Stimulated activated CD4-positive, alpha-beta T cell treated with anti-CD3 and anti-CD28 coated beads, Interleukin-1b, Interleukin-23, amount 100 ng/mL, for 48 hours (primary cell): ENCODE measurements around the gene UBE2D2.
A peak's percentile ranks its signal among the peaks of the same experiment; 100 is the strongest.

Experiments used
- DNase-seq: peaks from one replicate; pipeline ENCODE4 v3.0.0-alpha.2; 2020

The UBE2D2 gene

GRCh38 chr5:139663207-139664085, 102.3 kb downstream of the UBE2D2 start:
- DNase-seq: no peak

GRCh38 chr5:139664086-139664693, 103.1 kb downstream of the UBE2D2 start:
- DNase-seq: no peak

- DNase-seq: no peak
Measured at GRCh38 chr5:139664727-139665351, 103.7 kb downstream of the UBE2D2 start.

DNA sequence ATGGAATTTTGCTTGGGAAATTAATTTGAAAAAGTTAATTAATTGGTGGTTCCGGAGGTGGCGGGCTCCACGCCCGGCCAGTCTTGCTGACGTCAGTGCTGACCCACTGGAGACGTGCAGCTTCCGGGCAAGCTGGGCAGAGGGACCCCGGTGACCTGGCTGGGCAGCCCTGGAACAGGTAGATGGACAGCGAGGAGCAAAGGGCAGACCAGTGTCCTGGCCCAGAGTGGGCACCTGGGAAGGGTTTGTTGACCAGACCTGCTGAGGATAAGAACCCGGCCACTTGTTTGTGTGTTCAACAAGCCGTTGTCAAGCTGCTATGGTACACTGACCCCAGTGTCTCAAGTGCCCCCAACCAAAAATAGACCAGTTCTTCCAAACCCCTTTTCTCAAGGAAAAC, 104.5 kb downstream of the UBE2D2 start:
- DNase-seq: no peak

GRCh38 chr5:139666551-139666950, 105.4 kb downstream of the UBE2D2 start:
- DNase-seq: no peak

DNA sequence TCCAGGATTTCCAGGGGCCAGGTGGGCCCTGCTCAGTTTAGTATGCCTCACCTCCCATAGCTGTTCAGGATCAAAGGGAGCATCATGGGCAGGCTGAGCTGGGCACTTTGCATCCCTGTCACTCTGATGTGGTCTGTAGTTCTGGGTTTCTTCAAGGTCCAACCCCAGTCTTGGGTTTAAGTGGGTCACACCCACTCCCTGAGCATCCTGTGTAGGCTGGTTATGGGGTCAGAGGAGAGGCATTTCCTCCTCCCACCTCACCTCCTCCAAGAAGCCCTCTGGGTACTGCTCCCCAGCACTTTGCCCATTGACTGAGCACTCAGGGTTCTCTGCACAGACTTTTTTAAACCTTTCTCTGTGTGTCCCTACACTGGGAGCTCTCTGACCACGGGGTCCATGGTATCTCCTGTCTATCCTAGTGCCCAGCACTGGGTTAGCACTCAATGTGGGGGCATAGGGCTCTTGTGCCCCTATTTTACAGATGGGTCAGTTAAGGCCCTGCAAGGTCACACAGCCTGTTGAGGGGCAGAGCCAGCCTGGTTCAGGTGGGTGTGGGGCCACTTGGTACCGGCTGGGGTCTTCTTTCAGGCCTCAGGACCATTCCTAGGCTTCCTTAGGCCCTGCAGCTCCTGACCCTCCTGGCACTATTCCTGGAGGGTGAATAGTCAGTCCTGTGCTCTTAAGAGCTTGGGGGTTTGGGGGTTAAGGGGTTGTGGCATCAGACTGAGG, 106.0 kb downstream of the UBE2D2 start:
- DNase-seq: no peak

- DNase-seq: no peak
Measured at GRCh38 chr5:139667730-139668063, 106.6 kb downstream of the UBE2D2 start.

DNA sequence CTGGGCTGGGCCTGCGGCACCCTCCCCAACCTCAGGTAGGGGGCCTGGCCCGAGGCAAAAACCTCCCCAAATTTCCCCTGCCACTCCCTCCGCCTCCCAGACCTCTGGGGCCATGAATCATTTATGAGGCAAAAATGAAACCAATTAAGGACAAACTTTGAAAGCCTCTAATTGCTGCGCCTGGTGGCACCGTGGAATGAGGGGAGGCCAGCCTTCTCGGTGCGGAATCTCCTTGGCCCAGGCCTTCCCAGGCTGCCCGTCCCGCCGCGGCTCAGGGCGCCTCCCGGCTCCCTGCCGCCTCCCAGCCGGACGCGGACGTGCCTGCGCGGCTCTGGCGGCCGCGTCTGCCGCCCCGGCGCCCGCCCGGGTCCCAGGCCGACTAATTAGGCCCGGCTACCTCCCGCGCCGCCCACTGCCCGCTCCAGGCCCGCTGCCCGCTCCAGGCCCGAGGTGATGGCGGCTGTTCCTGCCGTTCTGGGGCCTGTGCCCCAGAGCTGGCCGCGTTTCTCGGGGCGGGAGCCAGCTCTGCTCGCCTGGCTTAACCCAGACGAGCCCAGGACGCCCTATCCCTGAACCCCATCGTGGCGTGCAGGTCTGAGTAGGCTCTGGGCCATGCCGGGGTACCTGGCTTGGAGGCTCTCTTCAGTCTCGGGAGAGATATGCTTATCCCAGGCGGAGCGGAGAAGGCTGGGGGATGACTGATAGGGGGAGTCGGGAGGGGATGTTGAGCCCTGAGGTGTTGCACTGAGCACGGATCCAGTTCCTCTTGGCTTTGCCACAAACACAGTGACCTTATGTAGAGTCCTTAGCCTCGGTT, 107.1 kb downstream of the UBE2D2 start:
- DNase-seq: peak; percentile 29

DNA sequence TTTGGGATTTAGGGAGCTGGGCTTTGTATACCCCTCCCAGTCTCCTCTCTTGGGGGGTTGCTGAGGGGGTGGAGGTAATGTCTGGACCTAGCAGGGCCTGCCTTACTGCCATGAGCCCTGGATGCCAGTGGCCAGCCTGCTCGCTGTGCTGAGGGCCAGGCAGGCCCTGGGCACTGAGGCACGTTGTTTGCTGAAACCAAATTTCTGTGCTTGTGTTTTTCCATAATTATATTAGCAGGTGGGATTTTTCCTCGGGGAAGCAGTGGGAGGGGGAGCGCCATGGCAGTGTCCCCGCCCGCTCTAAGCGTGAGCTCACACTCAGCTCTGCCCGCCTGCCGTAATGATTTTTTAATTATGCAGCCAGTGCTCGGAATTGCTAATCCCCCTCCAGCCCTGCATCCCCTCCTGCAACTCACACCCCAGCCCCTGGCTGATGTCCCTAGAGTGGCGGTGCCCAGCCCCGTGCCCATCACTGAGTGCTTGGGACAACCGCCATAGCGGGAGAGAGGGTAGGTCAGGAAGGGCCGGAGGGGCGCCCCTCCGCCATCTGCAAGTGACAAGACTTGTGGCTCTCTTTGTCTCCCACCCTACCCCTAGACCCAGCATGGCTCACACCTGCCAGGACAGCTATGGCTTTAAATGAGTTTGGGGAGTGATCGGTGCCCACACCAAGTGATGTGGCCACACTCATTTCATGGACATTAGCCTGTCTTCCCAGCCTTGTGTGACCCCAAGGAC, 108.0 kb downstream of the UBE2D2 start:
- no peak for DNase-seq

DNA sequence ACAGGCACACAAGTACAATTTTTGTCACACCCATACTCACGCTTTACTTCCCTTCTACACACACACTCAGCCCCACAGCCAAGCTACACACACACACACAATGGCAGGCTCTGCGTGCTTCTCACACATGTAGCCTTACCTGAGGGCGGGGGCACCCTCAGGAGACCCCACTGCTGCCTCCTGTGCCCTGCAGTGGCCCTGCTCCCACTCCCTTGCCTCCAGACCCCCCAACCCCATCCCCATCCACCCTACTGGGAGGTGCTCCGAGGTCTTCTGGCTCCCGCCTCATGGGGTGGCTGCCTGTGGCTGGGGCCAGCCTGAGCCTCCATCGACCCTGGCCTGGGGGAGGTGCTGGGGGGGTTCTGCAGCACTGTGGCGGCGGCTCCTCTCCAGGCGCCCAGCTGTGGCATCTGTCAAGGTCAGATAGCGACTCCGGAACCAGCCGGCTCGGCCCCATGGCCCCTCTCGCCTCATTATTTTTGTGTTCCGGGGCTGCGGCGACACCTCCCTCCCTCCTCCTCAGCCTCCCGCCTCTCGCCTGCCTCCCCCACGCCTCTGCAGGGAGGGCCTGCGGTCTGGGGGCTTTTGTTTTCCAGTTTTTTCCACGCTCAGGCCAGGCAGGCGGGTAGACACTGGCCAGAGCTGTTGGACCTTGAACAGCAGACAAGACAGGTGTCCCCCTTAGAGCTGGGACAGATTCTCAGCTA, 108.7 kb downstream of the UBE2D2 start:
- DNase-seq: no peak

GRCh38 chr5:139670369-139671095, 109.4 kb downstream of the UBE2D2 start:
- DNase-seq: no peak

GRCh38 chr5:139671096-139671841, 110.1 kb downstream of the UBE2D2 start:
- DNase-seq: no peak

GRCh38 chr5:139675213-139675612, 114.1 kb downstream of the UBE2D2 start:
- DNase-seq: no peak

DNA sequence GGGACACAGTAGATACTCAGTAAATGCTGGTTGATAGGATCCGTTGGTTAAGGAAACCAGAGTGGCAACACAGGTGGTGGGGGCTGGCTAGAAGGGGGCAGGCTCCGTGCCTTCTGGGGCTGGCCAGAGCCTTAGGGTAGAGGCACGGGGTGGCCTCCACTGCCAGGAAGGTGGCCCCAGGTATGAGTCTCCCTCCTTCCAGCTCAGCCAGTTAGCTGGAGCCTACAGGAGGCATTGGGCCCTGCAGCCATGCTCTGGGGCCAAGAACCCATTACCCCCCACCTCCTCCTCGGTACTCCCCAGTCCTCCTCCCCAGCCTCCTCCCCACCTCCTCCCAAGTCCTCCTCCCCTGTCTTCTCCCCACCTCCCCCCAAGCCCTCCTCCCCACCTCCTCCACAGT, 114.7 kb downstream of the UBE2D2 start:
- DNase-seq: no peak

DNA sequence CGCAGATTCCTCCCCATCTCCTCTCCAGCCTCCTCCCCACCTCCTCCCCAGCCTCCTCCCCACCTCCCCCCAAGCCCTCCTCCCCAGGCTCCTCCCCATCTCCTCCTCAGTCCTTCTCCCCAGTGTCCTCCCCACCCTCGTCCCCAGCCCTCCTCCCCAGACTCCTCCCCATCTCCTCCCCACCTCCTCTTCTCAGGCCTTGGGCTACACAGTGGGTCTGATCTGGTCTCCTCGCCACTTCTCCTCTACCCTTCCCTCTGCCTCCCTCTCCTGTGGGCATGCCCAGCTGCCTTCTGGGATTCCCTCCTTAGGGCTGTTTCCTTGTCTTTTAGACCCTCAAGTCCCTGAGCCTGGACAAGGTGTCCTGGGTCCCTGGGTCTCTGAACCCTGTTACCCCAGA, 115.3 kb downstream of the UBE2D2 start:
- DNase-seq: no peak

GRCh38 chr5:139676951-139677735, 116.0 kb downstream of the UBE2D2 start:
- no peak for DNase-seq
